HEK293T (cell line): ENCODE results near the gene IGF2BP3.

Experiments used
- CTCF ChIA-PET: fragments of 350-600 bp; formaldehyde crosslinking; extraction: SDS; loops from one replicate; lab custom pipeline; 2021; ENCODE audit warnings: antibody characterized with exemption, inconsistent platforms; lab: Yijun Ruan, JAX
- POLR2A ChIA-PET: fragments of 350-600 bp; formaldehyde crosslinking; extraction: SDS; loops from one replicate; lab custom pipeline; 2020; ENCODE audit warnings: antibody characterized with exemption, inconsistent platforms; lab: Yijun Ruan, JAX
- DNase-seq: peaks from one replicate; pipeline ENCODE4 v3.0.0; 2012; ENCODE audit warnings: mixed read lengths; ENCODE audit errors: extremely low spot score
- ARNT ChIP-seq: fragments of 450-650 bp; IDR thresholded peaks from 2 replicates; pipeline ENCODE4 v1.6.1; 2017; ENCODE audit warnings: mild to moderate bottlenecking
- BHLHE40 ChIP-seq: fragments of 450-650 bp; IDR thresholded peaks from 2 replicates; pipeline ENCODE4 v1.6.1; 2016; ENCODE audit warnings: mild to moderate bottlenecking, moderate library complexity, borderline replicate concordance
- CTBP1 ChIP-seq: fragments of 450-650 bp; IDR thresholded peaks from 2 replicates; pipeline ENCODE4 v1.6.1; 2016; ENCODE audit warnings: borderline replicate concordance
- ELF4 ChIP-seq: fragments of 450-650 bp; IDR thresholded peaks from 2 replicates; pipeline ENCODE4 v1.6.1; 2017; ENCODE audit warnings: antibody characterized with exemption
- FOXA1 ChIP-seq: fragments of 450-650 bp; IDR thresholded peaks from 2 replicates; pipeline ENCODE4 v1.6.1; 2016; ENCODE audit warnings: mild to moderate bottlenecking
- FOXK2 ChIP-seq: fragments of 450-650 bp; IDR thresholded peaks from 2 replicates; pipeline ENCODE4 v1.6.1; 2016; ENCODE audit warnings: mild to moderate bottlenecking
- FOXM1 ChIP-seq: fragments of 450-650 bp; IDR thresholded peaks from 2 replicates; pipeline ENCODE4 v1.6.1; 2017; ENCODE audit warnings: mild to moderate bottlenecking, borderline replicate concordance
- HDGF ChIP-seq: fragments of 450-650 bp; IDR thresholded peaks from 2 replicates; pipeline ENCODE4 v1.6.1; 2017; ENCODE audit warnings: antibody characterized with exemption, borderline replicate concordance
- L3MBTL2 ChIP-seq: fragments of 450-650 bp; conservative IDR thresholded peaks from 2 replicates; pipeline ENCODE4 v1.6.1; 2016; ENCODE audit warnings: mild to moderate bottlenecking
- LEF1 ChIP-seq: fragments of 450-650 bp; IDR thresholded peaks from 2 replicates; pipeline ENCODE4 v1.6.1; 2017; ENCODE audit warnings: mild to moderate bottlenecking, borderline replicate concordance
- NFRKB ChIP-seq: fragments of 450-650 bp; IDR thresholded peaks from 2 replicates; pipeline ENCODE4 v1.6.1; 2016; ENCODE audit warnings: mild to moderate bottlenecking, moderate library complexity
- SP1 ChIP-seq: fragments of 450-650 bp; IDR thresholded peaks from 2 replicates; pipeline ENCODE4 v1.6.1; 2017
- SUZ12 ChIP-seq: fragments of 450-650 bp; IDR thresholded peaks from 2 replicates; pipeline ENCODE4 v1.6.1; 2016; ENCODE audit warnings: mild to moderate bottlenecking
- TARDBP ChIP-seq: fragments of 450-650 bp; IDR thresholded peaks from 2 replicates; pipeline ENCODE4 v1.6.1; 2016
- ZNF384 ChIP-seq: fragments of 450-650 bp; IDR thresholded peaks from 2 replicates; pipeline ENCODE4 v1.6.1; 2016
- TF ChIP-seq, protein P1 (sequence below): fragments of 450-650 bp; IDR thresholded peaks from 2 replicates; pipeline ENCODE4 v1.6.1; 2016

IGF2BP3 gene

DNA sequence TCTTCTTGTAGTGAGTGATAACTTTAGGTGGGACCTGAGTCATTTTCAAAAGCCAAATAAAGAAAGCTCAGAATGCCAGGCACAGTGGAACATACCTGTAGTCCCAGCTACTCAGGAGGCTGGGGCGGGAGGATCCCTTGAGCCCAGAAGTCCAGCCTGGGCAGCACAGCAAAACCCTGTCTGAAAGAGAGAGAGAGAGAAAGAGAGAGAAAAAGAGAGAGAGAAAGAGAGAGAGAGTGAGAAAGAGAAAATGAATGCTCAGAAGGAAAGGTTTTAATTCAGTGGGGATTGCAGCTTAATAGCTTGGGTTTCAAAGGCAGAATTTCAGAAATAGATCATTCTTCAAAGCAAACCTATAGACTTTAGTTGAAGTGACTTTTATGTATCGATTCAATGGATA lies 198.0 kb downstream of the IGF2BP3 start:
- CTCF ChIA-PET = interaction anchor here (0.6 to 2.6 kb wide), 15 partner anchors 8 to 462 kb away, joined by 3 to 19 read pairs (median 5); no protein-coding TSS in a partner anchor
- POLR2A ChIA-PET = interaction anchor here (0.7 to 1.3 kb wide), 3 partner anchors 14 to 91 kb away, joined by 3 to 6 read pairs (median 4); no protein-coding TSS in a partner anchor
- TF ChIP-seq CTBP1 (no peak), BHLHE40 (no peak), LEF1 (no peak)
- no peak for DNase-seq

DNA sequence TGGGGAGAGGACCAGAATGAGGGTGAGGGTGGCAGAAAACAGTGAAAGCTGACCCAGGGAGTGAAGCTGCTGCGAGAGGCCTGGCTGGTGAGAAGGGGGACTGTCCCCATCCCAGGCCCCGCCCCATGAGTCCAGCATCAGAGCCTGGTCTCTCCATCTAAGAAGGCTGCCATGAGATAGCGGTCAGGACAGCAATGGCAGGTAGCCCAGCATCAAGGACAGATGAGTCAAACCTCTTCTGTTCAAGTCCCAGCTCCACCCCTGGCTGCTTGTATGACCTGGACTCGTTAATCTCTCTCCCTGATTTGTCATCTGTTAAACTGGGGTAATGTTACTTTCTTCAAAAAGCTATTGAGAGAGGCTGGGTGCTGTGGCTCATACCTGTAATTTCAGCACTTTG lies 201.5 kb downstream of the IGF2BP3 start:
- CTCF ChIA-PET = interaction anchor here (0.6 kb wide), 1 partner anchor 897 kb away, joined by 3 read pairs; no protein-coding TSS in a partner anchor
- TF ChIP-seq L3MBTL2 = no peak
- no peak for TF ChIP-seq ELF4
- TF ChIP-seq ZNF384 = no peak
- TF ChIP-seq, protein P1, sequence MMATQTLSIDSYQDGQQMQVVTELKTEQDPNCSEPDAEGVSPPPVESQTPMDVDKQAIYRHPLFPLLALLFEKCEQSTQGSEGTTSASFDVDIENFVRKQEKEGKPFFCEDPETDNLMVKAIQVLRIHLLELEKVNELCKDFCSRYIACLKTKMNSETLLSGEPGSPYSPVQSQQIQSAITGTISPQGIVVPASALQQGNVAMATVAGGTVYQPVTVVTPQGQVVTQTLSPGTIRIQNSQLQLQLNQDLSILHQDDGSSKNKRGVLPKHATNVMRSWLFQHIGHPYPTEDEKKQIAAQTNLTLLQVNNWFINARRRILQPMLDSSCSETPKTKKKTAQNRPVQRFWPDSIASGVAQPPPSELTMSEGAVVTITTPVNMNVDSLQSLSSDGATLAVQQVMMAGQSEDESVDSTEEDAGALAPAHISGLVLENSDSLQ = no peak
- TF ChIP-seq TARDBP = no peak
- TF ChIP-seq FOXA1 = no peak
- no peak for TF ChIP-seq BHLHE40
- POLR2A ChIA-PET = no interaction called here
- no peak for DNase-seq

DNA sequence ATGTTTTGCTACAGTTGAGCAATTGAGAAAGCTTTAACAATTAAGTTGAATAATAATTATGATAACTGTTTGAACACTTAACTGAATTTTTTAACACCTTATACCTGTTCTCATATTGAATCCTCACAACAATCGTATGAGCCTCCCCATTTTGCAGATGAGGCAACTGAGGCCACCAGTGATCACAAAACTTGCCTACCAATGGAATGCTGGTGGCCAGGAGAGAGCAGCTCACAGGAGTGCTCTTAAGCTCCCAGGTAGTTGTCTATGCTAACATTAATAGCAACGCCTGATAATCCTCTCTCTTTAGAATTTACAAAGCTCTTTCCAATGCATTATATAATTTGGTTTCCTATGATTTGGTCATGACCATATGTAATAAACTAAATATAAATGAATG lies 202.1 kb downstream of the IGF2BP3 start:
- no peak for DNase-seq
- CTCF ChIA-PET = no interaction called here
- POLR2A ChIA-PET = no interaction called here
- TF ChIP-seq FOXM1 (no peak), ARNT (no peak), FOXA1 (no peak), HDGF (no peak)

DNA sequence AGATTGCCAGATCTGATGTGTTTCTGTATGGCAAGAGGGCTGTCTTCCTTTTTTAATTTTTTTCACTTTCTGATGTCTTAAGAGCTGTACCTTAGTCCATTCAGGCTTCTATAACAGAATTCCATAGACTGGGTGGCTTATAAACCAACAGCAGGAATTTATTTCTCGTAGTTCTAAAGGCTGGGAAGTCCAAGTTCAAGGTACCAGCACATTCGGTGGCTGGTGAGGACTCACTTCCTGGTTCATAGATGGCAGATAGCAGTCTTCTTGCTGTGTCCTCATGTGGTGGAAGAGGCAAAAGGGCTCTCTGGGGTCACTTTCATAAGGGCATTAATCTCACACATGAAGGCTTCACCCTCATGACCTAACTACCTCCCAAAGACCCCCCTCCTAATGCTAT lies 202.9 kb downstream of the IGF2BP3 start:
- POLR2A ChIA-PET = interaction anchor here (0.5 kb wide), 1 partner anchor 241 kb away, joined by 3 read pairs; no protein-coding TSS in a partner anchor
- no peak for TF ChIP-seq HDGF
- no peak for TF ChIP-seq LEF1
- TF ChIP-seq ARNT = no peak
- TF ChIP-seq TARDBP = no peak
- no peak for TF ChIP-seq NFRKB
- CTCF ChIA-PET = no interaction called here
- DNase-seq = no peak

DNA sequence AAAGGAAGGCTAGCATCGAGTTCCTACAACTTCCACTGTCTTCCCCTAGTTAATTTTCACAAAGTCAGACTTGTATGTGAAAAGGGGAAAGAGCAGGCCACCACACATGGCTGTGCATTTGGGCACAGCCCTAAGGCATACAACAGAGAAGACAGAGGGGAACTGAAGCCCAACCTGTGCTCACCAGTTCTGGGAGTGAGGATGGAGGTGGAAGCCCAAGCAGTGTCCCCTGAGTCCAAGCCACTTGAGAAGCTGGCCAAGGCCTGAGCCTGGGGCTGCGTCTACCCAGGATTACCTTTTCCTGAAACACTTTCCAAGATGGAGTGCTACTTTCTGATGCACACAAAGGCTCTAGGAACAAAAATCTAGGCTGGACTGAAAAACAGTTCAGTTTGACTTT lies 203.4 kb downstream of the IGF2BP3 start:
- ChIA-PET POLR2A (interaction anchor here (0.5 kb wide), 1 partner anchor 241 kb away, joined by 3 read pairs; no protein-coding TSS in a partner anchor), CTCF (no interaction called here)
- TF ChIP-seq FOXA1 = no peak
- no peak for TF ChIP-seq SUZ12
- no peak for TF ChIP-seq SP1
- no peak for TF ChIP-seq FOXK2
- TF ChIP-seq ARNT = no peak
- TF ChIP-seq, protein P1 = no peak
- no peak for TF ChIP-seq ZNF384
- TF ChIP-seq FOXM1 = no peak
- no peak for TF ChIP-seq BHLHE40
- TF ChIP-seq L3MBTL2 = no peak
- TF ChIP-seq CTBP1 = no peak
- no peak for TF ChIP-seq ELF4
- no peak for TF ChIP-seq TARDBP
- TF ChIP-seq LEF1 = no peak
- TF ChIP-seq NFRKB = no peak
- DNase-seq = no peak

DNA sequence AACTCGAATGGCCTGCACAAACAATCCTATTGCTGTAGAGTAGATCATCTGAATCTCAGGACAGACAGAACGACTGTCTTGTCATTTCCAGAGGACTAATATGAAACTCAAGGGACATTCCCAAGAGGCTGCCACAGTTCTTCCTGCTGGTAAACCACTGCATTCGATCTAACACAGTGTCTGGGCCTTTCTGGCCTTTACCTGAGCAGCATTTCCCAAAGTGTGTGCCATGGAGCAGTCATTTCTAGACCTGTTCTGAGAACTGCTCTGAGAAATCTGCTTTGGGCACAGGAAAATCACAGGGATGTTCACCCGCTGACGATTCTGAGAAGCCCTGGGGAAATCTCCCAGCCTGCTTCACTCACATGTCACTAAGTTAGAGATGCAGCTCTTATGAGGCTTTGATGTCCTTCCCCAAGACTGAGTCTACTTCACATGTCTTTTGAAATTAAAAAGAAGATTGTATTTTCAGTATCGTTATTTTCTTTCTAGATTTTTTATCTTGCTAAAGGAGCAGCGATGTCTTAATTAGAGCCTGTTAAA lies 205.3 kb downstream of the IGF2BP3 start:
- TF ChIP-seq SP1 (no peak), BHLHE40 (no peak), LEF1 (no peak), CTBP1 (no peak)
- ChIA-PET CTCF (interaction anchor here (3.7 kb wide), 1 partner anchor 8 kb away, joined by 19 read pairs; no protein-coding TSS in a partner anchor), POLR2A (no interaction called here)
- no peak for DNase-seq

DNA sequence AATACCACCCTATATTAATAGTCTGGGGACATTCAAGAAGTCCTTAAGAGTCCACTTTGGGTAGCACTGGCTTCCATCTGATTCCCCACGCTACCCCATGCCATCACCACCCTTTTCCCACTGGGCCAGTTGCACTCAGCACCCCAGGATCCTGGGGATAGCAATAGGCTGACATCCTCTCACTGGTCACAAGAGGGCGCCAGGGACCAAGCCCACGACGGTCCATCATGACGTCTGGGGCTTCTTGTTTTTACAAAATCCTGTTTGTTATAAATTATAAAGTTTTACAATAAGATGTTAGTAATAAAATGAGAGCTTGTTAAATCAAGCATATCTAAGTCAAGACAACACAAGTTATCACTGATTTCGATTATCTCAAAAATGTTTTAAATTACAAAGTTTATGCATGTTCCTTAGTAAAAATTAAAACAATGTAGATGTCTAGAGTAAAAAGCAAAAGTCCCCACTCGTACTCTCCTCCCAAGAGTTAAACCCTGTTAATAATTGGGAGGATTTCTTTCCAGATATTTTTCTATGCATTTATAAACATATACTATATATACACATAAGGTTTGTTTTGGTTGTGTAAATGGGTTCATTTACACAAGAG lies 208.3 kb downstream of the IGF2BP3 start:
- TF ChIP-seq SP1 (no peak), NFRKB (no peak), LEF1 (no peak), FOXM1 (no peak), TARDBP (no peak), L3MBTL2 (no peak), FOXA1 (no peak), FOXK2 (no peak)
- TF ChIP-seq, protein P1 = 0 out of 2 replicates have a peak, but pooled peaks have one; percentile 23
- CTCF ChIA-PET = interaction anchor here (0.6 to 3.7 kb wide), 5 partner anchors 10 to 554 kb away, joined by 3 to 19 read pairs (median 4); no protein-coding TSS in a partner anchor
- DNase-seq = peak; percentile 84
- POLR2A ChIA-PET = no interaction called here
